Stimulated activated naive CD8-positive, alpha-beta T cell treated with anti-CD3 and anti-CD28 coated beads, Interleukin-15, Interleukin-2, amounts not matched to agents 100 ng/mL and 50 ng/mL, for 24 hours (primary cell): ENCODE data around the gene NXT2.
"Not testable (repeated sequence)": the region's sequence is repeated elsewhere in the genome, so short reads cannot be mapped to it uniquely, and the experiment has no call there.

ENCODE experiments used
- H3K27ac Mint-ChIP-seq: one replicate; pipeline ENCODE4 v1.8.0; 2021; ENCODE audit warnings: mild to moderate bottlenecking, mixed read lengths
- H3K27me3 Mint-ChIP-seq: one replicate; pipeline ENCODE4 v1.8.0; 2021; ENCODE audit warnings: mixed read lengths
- H3K36me3 Mint-ChIP-seq: one replicate; pipeline ENCODE4 v1.8.0; 2021; ENCODE audit warnings: low read depth, mixed read lengths
- H3K4me1 Mint-ChIP-seq: one replicate; pipeline ENCODE4 v1.8.0; 2021; ENCODE audit warnings: low read depth, mixed read lengths
- H3K4me3 Mint-ChIP-seq: one replicate; pipeline ENCODE4 v1.8.0; 2021; ENCODE audit warnings: mild to moderate bottlenecking, mixed read lengths
- H3K9me3 Mint-ChIP-seq: one replicate; pipeline ENCODE4 v1.8.0; 2021; ENCODE audit warnings: mixed read lengths

The NXT2 gene

GRCh38 chrX:109536439-109537323, at the start of gene NXT2:
TSS of gene NXT2 (plus strand) at chrX:109536844. CDS start at chrX:109537007, 163 bp downstream.
- no peaks in the 10 kb centered on the region for H3K9me3 Mint-ChIP-seq
- H3K4me1 Mint-ChIP-seq, result peaks cover 29% of the 10 kb centered on the region
- peak within 1 kb of the TSS; percentile 100 for H3K27ac Mint-ChIP-seq
- H3K27me3 Mint-ChIP-seq, result peaks cover 1% of the 10 kb centered on the region
- H3K4me3 Mint-ChIP-seq, result peak within 1 kb of the TSS; percentile 97
- H3K36me3 Mint-ChIP-seq, result no peaks in the 10 kb centered on the region

- Mint-ChIP-seq H3K4me3 (no peak overlapping the region), H3K27me3 (no peaks in the 10 kb centered on the region), H3K4me1 (no peaks in the 10 kb centered on the region), H3K9me3 (no peaks in the 10 kb centered on the region), H3K27ac (no peak overlapping the region), H3K36me3 (no peaks in the 10 kb centered on the region)
These were observed 49.0 kb upstream of the NXT2 start for GRCh38 chrX:109487640-109488039.

GRCh38 chrX:109489174-109489573, 47.5 kb upstream of the NXT2 start:
- no peaks in the 10 kb centered on the region for H3K36me3 Mint-ChIP-seq
- H3K27ac Mint-ChIP-seq, result no peak overlapping the region
- H3K9me3 Mint-ChIP-seq, result no peaks in the 10 kb centered on the region
- no peaks in the 10 kb centered on the region for H3K4me1 Mint-ChIP-seq
- H3K4me3 Mint-ChIP-seq, result no peak overlapping the region
- H3K27me3 Mint-ChIP-seq, result no peaks in the 10 kb centered on the region

GRCh38 chrX:109498434-109498833, 38.2 kb upstream of the NXT2 start:
- H3K27ac Mint-ChIP-seq, result no peak overlapping the region
- no peaks in the 10 kb centered on the region for H3K36me3 Mint-ChIP-seq
- H3K9me3 Mint-ChIP-seq, result no peaks in the 10 kb centered on the region
- H3K4me1 Mint-ChIP-seq, result no peaks in the 10 kb centered on the region
- no peak overlapping the region for H3K4me3 Mint-ChIP-seq
- H3K27me3 Mint-ChIP-seq, result no peaks in the 10 kb centered on the region

GRCh38 chrX:109501176-109501575, 35.5 kb upstream of the NXT2 start:
- Mint-ChIP-seq H3K36me3 (no peaks in the 10 kb centered on the region), H3K4me1 (no peaks in the 10 kb centered on the region), H3K27ac (no peak overlapping the region), H3K4me3 (no peak overlapping the region), H3K27me3 (no peaks in the 10 kb centered on the region), H3K9me3 (no peaks in the 10 kb centered on the region)

- no peaks in the 10 kb centered on the region for H3K9me3 Mint-ChIP-seq
- no peak overlapping the region for H3K4me3 Mint-ChIP-seq
- H3K27ac Mint-ChIP-seq, result no peak overlapping the region
- H3K27me3 Mint-ChIP-seq, result peaks cover 33% of the 10 kb centered on the region
- H3K36me3 Mint-ChIP-seq, result no peaks in the 10 kb centered on the region
- H3K4me1 Mint-ChIP-seq, result no peaks in the 10 kb centered on the region
These were observed 27.7 kb upstream of the NXT2 start for GRCh38 chrX:109508915-109509314.

- Mint-ChIP-seq H3K4me1 (no peaks in the 10 kb centered on the region), H3K27me3 (peaks cover 46% of the 10 kb centered on the region), H3K36me3 (no peaks in the 10 kb centered on the region), H3K9me3 (no peaks in the 10 kb centered on the region), H3K27ac (no peak overlapping the region), H3K4me3 (no peak overlapping the region)
These were observed 25.5 kb upstream of the NXT2 start for GRCh38 chrX:109511113-109511512.

- no peak overlapping the region for H3K27ac Mint-ChIP-seq
- H3K4me3 Mint-ChIP-seq, result no peak overlapping the region
- H3K36me3 Mint-ChIP-seq, result no peaks in the 10 kb centered on the region
- peaks cover 29% of the 10 kb centered on the region for H3K27me3 Mint-ChIP-seq
- H3K9me3 Mint-ChIP-seq, result no peaks in the 10 kb centered on the region
- H3K4me1 Mint-ChIP-seq, result no peaks in the 10 kb centered on the region
These were observed 17.6 kb upstream of the NXT2 start for GRCh38 chrX:109519001-109519400.

GRCh38 chrX:109533005-109533404, 3.6 kb upstream of the NXT2 start:
- H3K4me3 Mint-ChIP-seq, result no peak overlapping the region
- no peaks in the 10 kb centered on the region for H3K36me3 Mint-ChIP-seq
- no peak overlapping the region for H3K27ac Mint-ChIP-seq
- H3K4me1 Mint-ChIP-seq, result peaks cover 29% of the 10 kb centered on the region
- peaks cover 4% of the 10 kb centered on the region for H3K27me3 Mint-ChIP-seq
- no peaks in the 10 kb centered on the region for H3K9me3 Mint-ChIP-seq

GRCh38 chrX:109533631-109534030, 3.0 kb upstream of the NXT2 start:
- H3K36me3 Mint-ChIP-seq, result no peaks in the 10 kb centered on the region

GRCh38 chrX:109534933-109535332, 1.7 kb upstream of the NXT2 start:
- Mint-ChIP-seq H3K27me3 (peaks cover 4% of the 10 kb centered on the region), H3K9me3 (no peaks in the 10 kb centered on the region), H3K4me1 (peaks cover 29% of the 10 kb centered on the region), H3K36me3 (no peaks in the 10 kb centered on the region), H3K27ac (no peak overlapping the region), H3K4me3 (no peak overlapping the region)

More at GRCh38 chrX:109533631-109534030, 3.0 kb upstream of the NXT2 start:
- no peak overlapping the region for H3K4me3 Mint-ChIP-seq
- H3K27me3 Mint-ChIP-seq, result peaks cover 4% of the 10 kb centered on the region
- peaks cover 29% of the 10 kb centered on the region for H3K4me1 Mint-ChIP-seq
- no peaks in the 10 kb centered on the region for H3K9me3 Mint-ChIP-seq
- H3K27ac Mint-ChIP-seq, result no peak overlapping the region

- Mint-ChIP-seq H3K9me3 (no peaks in the 10 kb centered on the region), H3K27me3 (peaks cover 4% of the 10 kb centered on the region), H3K4me3 (no peak overlapping the region), H3K27ac (no peak overlapping the region), H3K36me3 (no peaks in the 10 kb centered on the region), H3K4me1 (peaks cover 29% of the 10 kb centered on the region)
These were observed 1.1 kb upstream of the NXT2 start for GRCh38 chrX:109535578-109535977.

GRCh38 chrX:109537324-109537665, 651 bp downstream of the NXT2 start:
- no peaks in the 10 kb centered on the region for H3K36me3 Mint-ChIP-seq
- no peaks in the 10 kb centered on the region for H3K9me3 Mint-ChIP-seq
- H3K27me3 Mint-ChIP-seq, result no peaks in the 10 kb centered on the region
- H3K4me3 Mint-ChIP-seq, result peak overlapping the region; percentile 97
- H3K4me1 Mint-ChIP-seq, result peaks cover 29% of the 10 kb centered on the region
- peak overlapping the region; percentile 100 for H3K27ac Mint-ChIP-seq

- not testable (repeated sequence) for H3K27me3 Mint-ChIP-seq, H3K27ac Mint-ChIP-seq, H3K4me3 Mint-ChIP-seq, H3K9me3 Mint-ChIP-seq, H3K36me3 Mint-ChIP-seq
- peaks cover 16% of the 10 kb centered on the region for H3K4me1 Mint-ChIP-seq
These were observed 2.4 kb downstream of the NXT2 start for GRCh38 chrX:109539007-109539406.

GRCh38 chrX:109553862-109554261, 17.2 kb downstream of the NXT2 start:
- Mint-ChIP-seq H3K9me3 (no peaks in the 10 kb centered on the region), H3K36me3 (no peaks in the 10 kb centered on the region), H3K27ac (no peak overlapping the region), H3K4me1 (no peaks in the 10 kb centered on the region), H3K27me3 (no peaks in the 10 kb centered on the region), H3K4me3 (no peak overlapping the region)

GRCh38 chrX:109576083-109576482, 39.4 kb downstream of the NXT2 start:
- not testable (repeated sequence) for H3K27me3 Mint-ChIP-seq, H3K36me3 Mint-ChIP-seq, H3K4me3 Mint-ChIP-seq, H3K9me3 Mint-ChIP-seq, H3K4me1 Mint-ChIP-seq, H3K27ac Mint-ChIP-seq
